HCT116 (cell line): Measurements from ENCODE around the gene AMDHD1. TPM values are rescaled to one million over a fixed set of nuclear protein-coding genes. Genes with fewer than 3 reads are reported as not detected.

ENCODE experiments used
- ATAC-seq: fragments of 200-7000 bp; cut with Tn5 transposase; 2 replicates; pipeline ENCODE4 v1.9.1; 2020; ENCODE audit warnings: mild to moderate bottlenecking, moderate library complexity
- BruUV-seq: library from RNA; stranded (reverse); fragments of 400-500 nt; replicated peaks from 2 replicates; lab custom pipeline; 2021; lab: Mats Ljungman, UMichigan
- CTCF ChIA-PET: fragments of 300-600 bp; sonication (Branson Sonifier 250); formaldehyde crosslinking; loops from one replicate; lab custom pipeline; 2021; ENCODE audit warnings: antibody characterized with exemption; lab: Charles Lee
- POLR2A ChIA-PET: fragments of 300-600, 350-600 bp; sonication (Branson Sonifier 250); formaldehyde crosslinking; loops from one replicate; lab custom pipeline; 2021; ENCODE audit warnings: antibody characterized with exemption; lab: Charles Lee
- RAD21 ChIA-PET, 2 experiments: fragments of 300-600 bp; sonication (Branson Sonifier 250); formaldehyde crosslinking; loops; one replicate each; lab custom pipeline; 2023; ENCODE audit warnings: low total read pairs in 2 of 2; ENCODE audit not compliant: uncharacterized antibody in 2 of 2, unreplicated experiment in 2 of 2, low non-redundant PET in 1 of 2; lab: Charles Lee
- DNase-seq: peaks from one replicate; pipeline ENCODE4 v3.0.0-alpha.2; 2010; ENCODE audit warnings: low read depth, low spot score
- H2AFZ ChIP-seq: fragments of 200-600 bp; shearing (Covaris generic), sonication (generic); 2 replicates; pipeline ENCODE4 v1.6.1; 2017; ENCODE audit warnings: low read depth, mixed run types, mixed read lengths, antibody characterized with exemption, low read length; ENCODE audit not compliant: poor library complexity, severe bottlenecking
- H3K27ac ChIP-seq: 2 replicates; pipeline ENCODE4 v1.5.1; 2012; ENCODE audit warnings: low read depth, low read length
- H3K27me3 ChIP-seq: fragments of 200-600 bp; sonication (generic); 2 replicates; pipeline ENCODE4 v1.6.1; 2016; ENCODE audit warnings: mixed run types, low read length, mixed read lengths; ENCODE audit not compliant: insufficient read depth
- H3K36me3 ChIP-seq, 2 experiments: fragments of 200-500 bp in 1 of 2; fragments of 200-600 bp in 1 of 2; sonication (Bioruptor generic) in 1 of 2; sonication (generic) in 1 of 2; 2 replicates each; pipeline versions ENCODE4 v1.5.1 to v1.6.1; 2014 to 2016; ENCODE audit warnings: low read length in 2 of 2, inconsistent platforms in 1 of 2, mixed read lengths in 1 of 2, mixed run types in 1 of 2; ENCODE audit not compliant: insufficient read depth in 2 of 2, control insufficient read depth in 1 of 2
- H3K4me1 ChIP-seq, 2 experiments: fragments of 200-600 bp in 1 of 2; sonication (generic) in 1 of 2; 2 replicates each; pipeline versions ENCODE4 v1.5.1 to v1.6.1; 2012 to 2017; ENCODE audit warnings: low read length in 2 of 2, inconsistent platforms in 1 of 2, mild to moderate bottlenecking in 1 of 2, mixed read lengths in 1 of 2, mixed run types in 1 of 2, moderate library complexity in 1 of 2; ENCODE audit not compliant: insufficient read depth in 2 of 2, control insufficient read depth in 1 of 2
- H3K4me2 ChIP-seq: fragments of 200-600 bp; sonication (generic); 2 replicates; pipeline ENCODE4 v1.6.1; 2017; ENCODE audit warnings: mixed run types, low read length, mixed read lengths
- H3K4me3 ChIP-seq, 2 experiments: fragments of 200-600 bp in 1 of 2; sonication (generic) in 1 of 2; replicated peaks in 1 of 2; 2 replicates each; pipeline ENCODE4 v1.5.1; 2011 to 2016; ENCODE audit warnings: low read length in 2 of 2, control low read depth in 1 of 2, low read depth in 1 of 2, mild to moderate bottlenecking in 1 of 2, mixed read lengths in 1 of 2, mixed run types in 1 of 2
- H3K79me2 ChIP-seq: fragments of 200-600 bp; sonication (generic); 2 replicates; pipeline ENCODE4 v1.6.1; 2017; ENCODE audit warnings: mild to moderate bottlenecking, mixed run types, low read length, moderate library complexity, mixed read lengths; ENCODE audit not compliant: insufficient read depth
- H3K9ac ChIP-seq: fragments of 200-600 bp; sonication (generic); 2 replicates; pipeline ENCODE4 v1.6.1; 2016; ENCODE audit warnings: low read length, mixed read lengths
- H3K9me2 ChIP-seq: fragments of 200-600 bp; sonication (generic), shearing (Covaris generic); 2 replicates; pipeline ENCODE4 v1.6.1; 2017; ENCODE audit warnings: mixed run types, mild to moderate bottlenecking, moderate library complexity; ENCODE audit not compliant: insufficient read depth
- H3K9me3 ChIP-seq, 2 experiments: fragments of 200-500 bp in 1 of 2; fragments of 200-600 bp in 1 of 2; sonication (Bioruptor generic) in 1 of 2; sonication (generic) in 1 of 2; 2 replicates each; pipeline ENCODE4 v1.6.1; 2014 to 2017; ENCODE audit warnings: low read length in 2 of 2, mixed read lengths in 2 of 2, inconsistent platforms in 1 of 2, low read depth in 1 of 2, mild to moderate bottlenecking in 1 of 2, mixed run types in 1 of 2, moderate library complexity in 1 of 2; ENCODE audit not compliant: control insufficient read depth in 1 of 2, insufficient read depth in 1 of 2
- H4K20me1 ChIP-seq: fragments of 200-600 bp; sonication (generic), shearing (Covaris generic); 2 replicates; pipeline ENCODE4 v1.6.1; 2017; ENCODE audit warnings: mixed run types, mild to moderate bottlenecking, moderate library complexity; ENCODE audit not compliant: insufficient read depth
- CBX3 ChIP-seq: IDR thresholded peaks from 2 replicates; pipeline ENCODE4 v1.6.1; 2012; ENCODE audit warnings: low read depth
- CTCF ChIP-seq, 3 experiments: fragments of 200-600 bp in 1 of 3; sonication (generic) in 1 of 3; IDR thresholded peaks in 2 of 3; conservative IDR thresholded peaks in 1 of 3; 2 replicates each; pipeline ENCODE4 v1.5.1; 2012 to 2017; ENCODE audit warnings: low read depth in 2 of 3, low read length in 2 of 3, antibody characterized with exemption in 1 of 3, borderline replicate concordance in 1 of 3, control low read depth in 1 of 3, mild to moderate bottlenecking in 1 of 3, mixed read lengths in 1 of 3, mixed run types in 1 of 3, moderate library complexity in 1 of 3; ENCODE audit not compliant: insufficient read depth in 1 of 3
- ELF1 ChIP-seq: IDR thresholded peaks from 2 replicates; pipeline ENCODE4 v1.6.1; 2012; ENCODE audit warnings: low read depth, borderline replicate concordance
- EZH2phosphoT487 ChIP-seq: fragments of 200-600 bp; IDR thresholded peaks from 2 replicates; pipeline ENCODE4 v1.6.1; 2018; ENCODE audit warnings: antibody characterized with exemption, borderline replicate concordance
- FOSL1 ChIP-seq: IDR thresholded peaks from 2 replicates; pipeline ENCODE4 v1.6.1; 2012; ENCODE audit warnings: low read depth
- POLR2A ChIP-seq: IDR thresholded peaks from 2 replicates; pipeline ENCODE4 v1.7.0; 2011; ENCODE audit warnings: borderline replicate concordance; ENCODE audit not compliant: insufficient read depth, insufficient read length; ENCODE audit errors: extremely low read depth
- POLR2AphosphoS5 ChIP-seq: IDR thresholded peaks from 2 replicates; pipeline ENCODE4 v1.6.1; 2011; ENCODE audit warnings: mild to moderate bottlenecking, low read depth, low read length, moderate library complexity
- RAD21 ChIP-seq: IDR thresholded peaks from 2 replicates; pipeline ENCODE4 v1.6.1; 2012; ENCODE audit warnings: low read depth, mild to moderate bottlenecking
- SIN3A ChIP-seq: IDR thresholded peaks from 2 replicates; pipeline ENCODE4 v1.6.1; 2012; ENCODE audit warnings: low read depth
- SP1 ChIP-seq: IDR thresholded peaks from 2 replicates; pipeline ENCODE4 v1.6.1; 2012; ENCODE audit warnings: low read depth
- SRF ChIP-seq: IDR thresholded peaks from 2 replicates; pipeline ENCODE4 v1.6.1; 2012; ENCODE audit warnings: low read depth
- TCF7L2 ChIP-seq: IDR thresholded peaks from 2 replicates; pipeline ENCODE4 v1.7.0; 2011; ENCODE audit warnings: borderline replicate concordance, inconsistent platforms; ENCODE audit not compliant: insufficient read depth, insufficient read length; ENCODE audit errors: extremely low read depth
- YY1 ChIP-seq: IDR thresholded peaks from 2 replicates; pipeline ENCODE4 v1.6.1; 2011; ENCODE audit warnings: low read length, low read depth, moderate library complexity, mild to moderate bottlenecking; ENCODE audit not compliant: insufficient replicate concordance; ENCODE audit errors: extremely low read depth
- ZFX ChIP-seq: fragments of 450-650 bp; IDR thresholded peaks from 2 replicates; pipeline ENCODE4 v1.6.1; 2017
- ZNF274 ChIP-seq: fragments of 200-500 bp; sonication (Bioruptor generic); IDR thresholded peaks from 2 replicates; pipeline ENCODE4 v1.6.1; 2014; ENCODE audit warnings: mild to moderate bottlenecking, low read depth, low read length, inconsistent platforms
- intact Hi-C: fragments of 100-400 bp; cut with micrococcal nuclease; formaldehyde crosslinking; loops from 2 replicates; pipeline ENCODE4 v1.10.0; 2022
- total RNA-seq: library from RNA; stranded (reverse); gene quantifications from one replicate; pipeline ENCODE4 v1.2.1, GENCODE V29; 2021; ENCODE audit not compliant: unreplicated experiment
- TF ChIP-seq, protein P1 (sequence below): IDR thresholded peaks from 2 replicates; pipeline ENCODE4 v1.6.1; 2012
- TF ChIP-seq, protein P2 (sequence below): IDR thresholded peaks from 2 replicates; pipeline ENCODE4 v1.6.1; 2012; ENCODE audit warnings: low read depth

The AMDHD1 gene
- total RNA-seq, 1 experiment from 2014 or later = 3.0 TPM

DNA sequence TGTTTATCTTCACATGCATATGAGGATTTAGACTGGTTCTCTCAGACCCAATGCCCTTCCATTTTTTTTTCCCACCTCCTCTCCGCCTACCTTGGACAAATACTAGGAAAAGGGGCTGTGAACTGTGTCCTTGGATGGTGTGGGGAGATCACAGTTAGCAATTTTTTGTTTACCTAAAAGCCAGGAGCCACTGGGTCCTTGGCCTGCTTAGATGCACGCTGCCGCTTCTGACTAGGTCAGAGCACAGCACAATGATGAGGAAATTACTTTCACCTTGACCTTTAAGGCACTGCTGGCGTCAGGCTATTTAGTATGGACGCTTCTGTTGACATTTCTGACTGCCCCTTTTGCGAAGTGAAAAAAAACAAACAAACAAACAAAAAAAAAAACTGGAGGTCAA lies 2.6 kb upstream of the AMDHD1 start:
- intact Hi-C loops = no loop called here
- Histone ChIP-seq H3K4me1 (peaks cover 4 to 8% of the 10 kb centered on the region in 2 experiments; a peak in 3 of 4 replicates), H3K36me3 (no peaks in the 10 kb centered on the region), H3K79me2 (no peaks in the 10 kb centered on the region), H3K9me3 (no peaks in the 10 kb centered on the region), H3K4me3 (no peak overlapping the region), H3K27ac (no peak overlapping the region), H2AFZ (no peak overlapping the region), H4K20me1 (no peaks in the 10 kb centered on the region), H3K9ac (no peak overlapping the region), H3K4me2 (no peak overlapping the region), H3K27me3 (no peaks in the 10 kb centered on the region), H3K9me2 (no peaks in the 10 kb centered on the region)
- DNase-seq (no peak), ATAC-seq (no peak)
- BruUV-seq = no TSS peak
- ChIA-PET RAD21 (no interaction called here), POLR2A (no interaction called here), CTCF (interaction anchor here (1.1 kb wide), 1 partner anchor 365 kb away, joined by 3 read pairs; no protein-coding TSS in a partner anchor)
- TF ChIP-seq POLR2AphosphoS5 = no peak
- TF ChIP-seq ZFX = no peak
- TF ChIP-seq, protein P1, sequence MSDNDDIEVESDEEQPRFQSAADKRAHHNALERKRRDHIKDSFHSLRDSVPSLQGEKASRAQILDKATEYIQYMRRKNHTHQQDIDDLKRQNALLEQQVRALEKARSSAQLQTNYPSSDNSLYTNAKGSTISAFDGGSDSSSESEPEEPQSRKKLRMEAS = no peak
- TF ChIP-seq ELF1 = no peak
- TF ChIP-seq RAD21 = no peak
- TF ChIP-seq SP1 = no peak
- no peak for TF ChIP-seq POLR2A
- TF ChIP-seq, protein P2, sequence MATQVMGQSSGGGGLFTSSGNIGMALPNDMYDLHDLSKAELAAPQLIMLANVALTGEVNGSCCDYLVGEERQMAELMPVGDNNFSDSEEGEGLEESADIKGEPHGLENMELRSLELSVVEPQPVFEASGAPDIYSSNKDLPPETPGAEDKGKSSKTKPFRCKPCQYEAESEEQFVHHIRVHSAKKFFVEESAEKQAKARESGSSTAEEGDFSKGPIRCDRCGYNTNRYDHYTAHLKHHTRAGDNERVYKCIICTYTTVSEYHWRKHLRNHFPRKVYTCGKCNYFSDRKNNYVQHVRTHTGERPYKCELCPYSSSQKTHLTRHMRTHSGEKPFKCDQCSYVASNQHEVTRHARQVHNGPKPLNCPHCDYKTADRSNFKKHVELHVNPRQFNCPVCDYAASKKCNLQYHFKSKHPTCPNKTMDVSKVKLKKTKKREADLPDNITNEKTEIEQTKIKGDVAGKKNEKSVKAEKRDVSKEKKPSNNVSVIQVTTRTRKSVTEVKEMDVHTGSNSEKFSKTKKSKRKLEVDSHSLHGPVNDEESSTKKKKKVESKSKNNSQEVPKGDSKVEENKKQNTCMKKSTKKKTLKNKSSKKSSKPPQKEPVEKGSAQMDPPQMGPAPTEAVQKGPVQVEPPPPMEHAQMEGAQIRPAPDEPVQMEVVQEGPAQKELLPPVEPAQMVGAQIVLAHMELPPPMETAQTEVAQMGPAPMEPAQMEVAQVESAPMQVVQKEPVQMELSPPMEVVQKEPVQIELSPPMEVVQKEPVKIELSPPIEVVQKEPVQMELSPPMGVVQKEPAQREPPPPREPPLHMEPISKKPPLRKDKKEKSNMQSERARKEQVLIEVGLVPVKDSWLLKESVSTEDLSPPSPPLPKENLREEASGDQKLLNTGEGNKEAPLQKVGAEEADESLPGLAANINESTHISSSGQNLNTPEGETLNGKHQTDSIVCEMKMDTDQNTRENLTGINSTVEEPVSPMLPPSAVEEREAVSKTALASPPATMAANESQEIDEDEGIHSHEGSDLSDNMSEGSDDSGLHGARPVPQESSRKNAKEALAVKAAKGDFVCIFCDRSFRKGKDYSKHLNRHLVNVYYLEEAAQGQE = no peak
- TF ChIP-seq FOSL1 = no peak
- no peak for TF ChIP-seq ZNF274
- TF ChIP-seq SRF = no peak
- TF ChIP-seq CTCF (IDR thresholded peaks at IDR 0.05 in 2 of 3, conservative IDR thresholded peaks at IDR 0.05 in 1 of 3; ENCODE audit: borderline replicate concordance in 1 of 3, insufficient read depth in 1 of 3, low read depth in 2 of 3, low read length in 2 of 3) = no peak
- no peak for TF ChIP-seq YY1
- TF ChIP-seq CBX3 = no peak
- no peak for TF ChIP-seq TCF7L2
- no peak for TF ChIP-seq SIN3A
- no peak for TF ChIP-seq EZH2phosphoT487
